ENCODE data around the gene YOD1.

Gene YOD1

GRCh38 chr1:207004931-207005830 is 45.8 kb downstream of the YOD1 start:
- DNase-seq, result no peak

GRCh38 chr1:207003210-207003609 is 47.8 kb downstream of the YOD1 start:
- no peak for DNase-seq

GRCh38 chr1:207002724-207003146 is 48.3 kb downstream of the YOD1 start:
- no peak for DNase-seq

GRCh38 chr1:207001492-207002245 is 49.3 kb downstream of the YOD1 start:
- no peak for DNase-seq

GRCh38 chr1:207000651-207001291 is 50.2 kb downstream of the YOD1 start:
- no peak for DNase-seq

- no peak for DNase-seq
Measured at GRCh38 chr1:206998816-206999215, 52.2 kb downstream of the YOD1 start.

All from NCI-H2227 treated with DMSO at 0.1 percent for 48 hours (cell line).